ENCODE data around the gene CCNL2.

- no peak for TF ChIP-seq CTCF (IDR thresholded peaks at IDR 0.05; ENCODE audit: poor library complexity)
- TF ChIP-seq EZH2 (IDR thresholded peaks at IDR 0.05; ENCODE audit: borderline replicate concordance): no peak
Observed at GRCh38 chr1:1422465-1423244, 23.5 kb upstream of the CCNL2 start.

All from hepatocyte (in vitro differentiated cells).